Sigmoid colon (tissue), 7 donors: ENCODE data around the gene SRGAP1. TPM values are rescaled to one million over a fixed set of nuclear protein-coding genes. Genes with fewer than 3 reads are reported as not detected.

Source experiments
- DNase-seq: peaks from one replicate; pipeline ENCODE4 v3.0.0-alpha.2; 2019
- H3K27ac ChIP-seq, 4 donors: fragments of 200-600 bp; sonication (generic); one replicate each; pipeline ENCODE4 v1.5.1; 2016 to 2019; ENCODE audit warnings: mild to moderate bottlenecking in 1 of 4
- H3K27me3 ChIP-seq, 3 donors: fragments of 200-600 bp; sonication (generic); one replicate each; pipeline ENCODE4 v1.5.1; 2019; ENCODE audit warnings: mild to moderate bottlenecking in 1 of 3
- H3K36me3 ChIP-seq, 4 donors: fragments of 200-600 bp; sonication (generic); one replicate each; pipeline ENCODE4 v1.5.1; 2016 to 2019
- H3K4me1 ChIP-seq, 4 donors: fragments of 200-600 bp; sonication (generic); one replicate each; pipeline ENCODE4 v1.5.1; 2017 to 2019
- H3K4me3 ChIP-seq, 4 donors: fragments of 200-600 bp; sonication (generic); one replicate each; pipeline ENCODE4 v1.5.1; 2017 to 2019; ENCODE audit warnings: mild to moderate bottlenecking in 2 of 4, moderate library complexity in 1 of 4
- H3K9me3 ChIP-seq, 4 donors: fragments of 200-600 bp in 3 of 4; sonication (generic) in 3 of 4; one replicate each; pipeline versions ENCODE4 v1.5.1 to v1.6.1; 2013 to 2019
- EP300 ChIP-seq, 4 donors: sonication (generic); formaldehyde crosslinking; IDR thresholded peaks; one replicate each; pipeline ENCODE4 v1.6.1; 2017; ENCODE audit warnings: antibody characterized with exemption in 4 of 4
- POLR2A ChIP-seq, 2 donors: fragments of 450-650 bp; IDR thresholded peaks; one replicate each; pipeline ENCODE4 v1.6.1; 2016; ENCODE audit warnings: antibody characterized with exemption in 2 of 2, mild to moderate bottlenecking in 2 of 2, moderate library complexity in 2 of 2
- POLR2AphosphoS5 ChIP-seq, 4 donors: sonication (generic); formaldehyde crosslinking; IDR thresholded peaks; one replicate each; pipeline ENCODE4 v1.6.1; 2017; ENCODE audit warnings: antibody characterized with exemption in 4 of 4
- WGBS, 2 donors: extraction: QIAGEN DNeasy Blood & Tissue Kit; methylation state at CpG; one replicate each; pipeline ENCODE4 v1.1.7; 2013; 5-methylcytosine and 5-hydroxymethylcytosine counted together
- intact Hi-C: fragments of 100-400 bp; cut with DNase I; formaldehyde crosslinking; loops from one replicate; pipeline ENCODE4 v1.15.1; 2023
- polyA plus RNA-seq, 3 donors: library from polyadenylated mRNA; stranded (reverse); fragments of 200-250 nt; gene quantifications; one replicate each; pipeline ENCODE4 v1.2.3, GENCODE V29; 2013
- total RNA-seq, 4 donors: library from RNA; depleted of rRNA; stranded (reverse); fragments of >200 nt; gene quantifications; one replicate each; pipeline ENCODE4 v1.1.0, GENCODE V29; 2016
- TF ChIP-seq, protein P1 (sequence below), 4 experiments: fragments of 450-650 bp in 3 of 4; fragments of 200-600 bp in 1 of 4; IDR thresholded peaks; one replicate each; pipeline ENCODE4 v1.5.1; 2016 to 2019; ENCODE audit warnings: antibody characterized with exemption in 4 of 4, mild to moderate bottlenecking in 3 of 4, moderate library complexity in 2 of 4
- donor health status: healthy with polysubstance abuse.
- donor health status: Bipolar disorder and iron deficiency.
- donor health status: healthy.

Gene SRGAP1
- total and polyA plus RNA-seq, 7 donors: 2.4 to 16.3 (median 5.4) TPM

- TF ChIP-seq, protein P1, sequence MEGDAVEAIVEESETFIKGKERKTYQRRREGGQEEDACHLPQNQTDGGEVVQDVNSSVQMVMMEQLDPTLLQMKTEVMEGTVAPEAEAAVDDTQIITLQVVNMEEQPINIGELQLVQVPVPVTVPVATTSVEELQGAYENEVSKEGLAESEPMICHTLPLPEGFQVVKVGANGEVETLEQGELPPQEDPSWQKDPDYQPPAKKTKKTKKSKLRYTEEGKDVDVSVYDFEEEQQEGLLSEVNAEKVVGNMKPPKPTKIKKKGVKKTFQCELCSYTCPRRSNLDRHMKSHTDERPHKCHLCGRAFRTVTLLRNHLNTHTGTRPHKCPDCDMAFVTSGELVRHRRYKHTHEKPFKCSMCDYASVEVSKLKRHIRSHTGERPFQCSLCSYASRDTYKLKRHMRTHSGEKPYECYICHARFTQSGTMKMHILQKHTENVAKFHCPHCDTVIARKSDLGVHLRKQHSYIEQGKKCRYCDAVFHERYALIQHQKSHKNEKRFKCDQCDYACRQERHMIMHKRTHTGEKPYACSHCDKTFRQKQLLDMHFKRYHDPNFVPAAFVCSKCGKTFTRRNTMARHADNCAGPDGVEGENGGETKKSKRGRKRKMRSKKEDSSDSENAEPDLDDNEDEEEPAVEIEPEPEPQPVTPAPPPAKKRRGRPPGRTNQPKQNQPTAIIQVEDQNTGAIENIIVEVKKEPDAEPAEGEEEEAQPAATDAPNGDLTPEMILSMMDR (IDR thresholded peaks at IDR 0.05): no peak
- Histone ChIP-seq H3K27ac (peak overlapping the region; percentile 6 to 70 (median 28)), H3K4me3 (no peak overlapping the region), H3K9me3 (no peaks in the 10 kb centered on the region), H3K36me3 (no peaks in the 10 kb centered on the region), H3K27me3 (no peaks in the 10 kb centered on the region), H3K4me1 (peaks cover 0 to 18% (median 12%) of the 10 kb centered on the region in 4 donors)
- intact Hi-C loops: no loop called here
- no peak for DNase-seq
- WGBS, 2 donors: 9 to 42% methylated on average over 7 of the region's 7 CpGs
These were observed 194.9 kb downstream of the SRGAP1 start for GRCh38 chr12:64039281-64039871.

- Histone ChIP-seq H3K27me3 (no peaks in the 10 kb centered on the region), H3K36me3 (no peaks in the 10 kb centered on the region), H3K9me3 (no peaks in the 10 kb centered on the region), H3K27ac (no peak overlapping the region), H3K4me1 (peaks cover 0 to 18% (median 10%) of the 10 kb centered on the region in 4 donors), H3K4me3 (no peak overlapping the region)
- intact Hi-C loops: no loop called here
- TF ChIP-seq EP300 (IDR thresholded peaks at IDR 0.05): no peak
- no peak for TF ChIP-seq POLR2AphosphoS5 (IDR thresholded peaks at IDR 0.05)
- TF ChIP-seq, protein P1 (IDR thresholded peaks at IDR 0.05): no peak
- no peak for TF ChIP-seq POLR2A (IDR thresholded peaks at IDR 0.05)
- 82 to 96% methylated on average over 2 of the region's 2 CpGs for WGBS, 2 donors
- no peak for DNase-seq
These were observed 198.4 kb downstream of the SRGAP1 start for GRCh38 chr12:64042911-64043310.

- no peaks in the 10 kb centered on the region for H3K36me3 ChIP-seq
- TF ChIP-seq POLR2AphosphoS5 (IDR thresholded peaks at IDR 0.05) (no peak), POLR2A (IDR thresholded peaks at IDR 0.05) (no peak), EP300 (IDR thresholded peaks at IDR 0.05) (no peak)
- TF ChIP-seq, protein P1 (IDR thresholded peaks at IDR 0.05): no peak
- no peak for DNase-seq
These were observed 199.7 kb downstream of the SRGAP1 start for GRCh38 chr12:64044191-64044590.

DNA sequence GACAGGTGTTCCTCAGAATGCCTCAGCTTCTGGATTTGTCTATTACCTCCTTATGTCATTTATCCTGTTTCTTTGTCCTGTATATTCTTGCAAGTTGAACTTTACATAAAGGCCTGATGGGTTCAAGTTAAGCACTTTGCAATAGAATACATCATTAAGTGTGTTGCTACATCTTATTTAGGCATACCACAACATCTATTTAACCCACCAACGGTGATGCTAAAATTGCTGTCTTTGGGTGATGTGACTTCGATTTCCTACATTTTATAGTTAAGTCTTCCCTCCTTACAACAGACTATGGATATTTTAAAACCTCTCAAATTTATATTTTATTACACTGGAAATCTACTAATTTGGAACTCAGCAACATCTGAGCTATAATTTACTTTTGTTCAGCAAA, 206.6 kb downstream of the SRGAP1 start:
- TF ChIP-seq, protein P1 (IDR thresholded peaks at IDR 0.05): no peak
- TF ChIP-seq POLR2A (IDR thresholded peaks at IDR 0.05) (no peak), EP300 (IDR thresholded peaks at IDR 0.05) (no peak), POLR2AphosphoS5 (IDR thresholded peaks at IDR 0.05) (no peak)
- no peaks in the 10 kb centered on the region for H3K9me3 ChIP-seq
- no peaks in the 10 kb centered on the region for H3K27me3 ChIP-seq
- no peaks in the 10 kb centered on the region for H3K4me1 ChIP-seq
- no peaks in the 10 kb centered on the region for H3K36me3 ChIP-seq
- no peak for DNase-seq
- intact Hi-C loops: no loop called here
- H3K27ac ChIP-seq: no peak overlapping the region
- no peak overlapping the region for H3K4me3 ChIP-seq
- WGBS, 2 donors: 44 to 69% methylated on average over 2 of the region's 2 CpGs

More at GRCh38 chr12:64044191-64044590, 199.7 kb downstream of the SRGAP1 start:
- Histone ChIP-seq H3K27me3 (no peaks in the 10 kb centered on the region), H3K4me1 (peaks cover 0 to 17% (median 7%) of the 10 kb centered on the region in 4 donors), H3K4me3 (no peak overlapping the region), H3K27ac (no peak overlapping the region), H3K9me3 (no peaks in the 10 kb centered on the region)
- intact Hi-C loops: no loop called here
- WGBS, 2 donors: 20 to 66% methylated on average over 1 of the region's 1 CpG

- no peaks in the 10 kb centered on the region for H3K27me3 ChIP-seq
- H3K9me3 ChIP-seq: no peaks in the 10 kb centered on the region
- intact Hi-C loops: no loop called here
- H3K27ac ChIP-seq: no peak overlapping the region
- no peaks in the 10 kb centered on the region for H3K4me1 ChIP-seq
- TF ChIP-seq POLR2A (IDR thresholded peaks at IDR 0.05) (no peak), EP300 (IDR thresholded peaks at IDR 0.05) (no peak), POLR2AphosphoS5 (IDR thresholded peaks at IDR 0.05) (no peak)
- TF ChIP-seq, protein P1 (IDR thresholded peaks at IDR 0.05): no peak
- DNase-seq: no peak
- H3K36me3 ChIP-seq: no peaks in the 10 kb centered on the region
- H3K4me3 ChIP-seq: no peak overlapping the region
- WGBS, 2 donors: 26 to 76% methylated on average over 3 of the region's 3 CpGs
These were observed 208.6 kb downstream of the SRGAP1 start for GRCh38 chr12:64053117-64053516.
